Sigmoid colon (tissue), 7 donors: ENCODE results near the gene HECTD1. TPM values are rescaled to one million over a fixed set of nuclear protein-coding genes. Genes with fewer than 3 reads are reported as not detected.

Experiments
- DNase-seq: peaks from one replicate; pipeline ENCODE4 v3.0.0-alpha.2; 2019
- H3K27ac ChIP-seq, 4 donors: fragments of 200-600 bp; sonication (generic); one replicate each; pipeline ENCODE4 v1.5.1; 2016 to 2019; ENCODE audit warnings: mild to moderate bottlenecking in 1 of 4
- H3K27me3 ChIP-seq, 3 donors: fragments of 200-600 bp; sonication (generic); one replicate each; pipeline ENCODE4 v1.5.1; 2019; ENCODE audit warnings: mild to moderate bottlenecking in 1 of 3
- H3K36me3 ChIP-seq, 4 donors: fragments of 200-600 bp; sonication (generic); one replicate each; pipeline ENCODE4 v1.5.1; 2016 to 2019
- H3K4me1 ChIP-seq, 4 donors: fragments of 200-600 bp; sonication (generic); one replicate each; pipeline ENCODE4 v1.5.1; 2017 to 2019
- H3K4me3 ChIP-seq, 4 donors: fragments of 200-600 bp; sonication (generic); one replicate each; pipeline ENCODE4 v1.5.1; 2017 to 2019; ENCODE audit warnings: mild to moderate bottlenecking in 2 of 4, moderate library complexity in 1 of 4
- H3K9me3 ChIP-seq, 4 donors: fragments of 200-600 bp in 3 of 4; sonication (generic) in 3 of 4; one replicate each; pipeline versions ENCODE4 v1.5.1 to v1.6.1; 2013 to 2019
- CTCF ChIP-seq, 4 experiments: fragments of 450-650 bp in 3 of 4; fragments of 200-600 bp in 1 of 4; IDR thresholded peaks; one replicate each; pipeline ENCODE4 v1.5.1; 2016 to 2019; ENCODE audit warnings: antibody characterized with exemption in 4 of 4, mild to moderate bottlenecking in 3 of 4, moderate library complexity in 2 of 4
- EP300 ChIP-seq, 4 donors: sonication (generic); formaldehyde crosslinking; IDR thresholded peaks; one replicate each; pipeline ENCODE4 v1.6.1; 2017; ENCODE audit warnings: antibody characterized with exemption in 4 of 4
- POLR2A ChIP-seq, 2 donors: fragments of 450-650 bp; IDR thresholded peaks; one replicate each; pipeline ENCODE4 v1.6.1; 2016; ENCODE audit warnings: antibody characterized with exemption in 2 of 2, mild to moderate bottlenecking in 2 of 2, moderate library complexity in 2 of 2
- POLR2AphosphoS5 ChIP-seq, 4 donors: sonication (generic); formaldehyde crosslinking; IDR thresholded peaks; one replicate each; pipeline ENCODE4 v1.6.1; 2017; ENCODE audit warnings: antibody characterized with exemption in 4 of 4
- WGBS, 2 donors: extraction: QIAGEN DNeasy Blood & Tissue Kit; methylation state at CpG; one replicate each; pipeline ENCODE4 v1.1.7; 2013; 5-methylcytosine and 5-hydroxymethylcytosine counted together
- intact Hi-C: fragments of 100-400 bp; cut with DNase I; formaldehyde crosslinking; loops from one replicate; pipeline ENCODE4 v1.15.1; 2023
- polyA plus RNA-seq, 3 donors: library from polyadenylated mRNA; stranded (reverse); fragments of 200-250 nt; gene quantifications; one replicate each; pipeline ENCODE4 v1.2.3, GENCODE V29; 2013
- total RNA-seq, 4 donors: library from RNA; depleted of rRNA; stranded (reverse); fragments of >200 nt; gene quantifications; one replicate each; pipeline ENCODE4 v1.1.0, GENCODE V29; 2016
- donor health status: healthy with polysubstance abuse.
- donor health status: Bipolar disorder and iron deficiency.
- donor health status: healthy.

The HECTD1 gene
- total and polyA plus RNA-seq, 7 donors: 30.0 to 186 (median 152) TPM

- Histone ChIP-seq H3K27ac (no peak overlapping the region), H3K4me1 (peaks cover 0 to 31% (median 21%) of the 10 kb centered on the region in 4 donors), H3K36me3 (peaks cover 0 to 29% (median 0%) of the 10 kb centered on the region in 4 donors), H3K9me3 (no peaks in the 10 kb centered on the region), H3K4me3 (no peak overlapping the region), H3K27me3 (no peaks in the 10 kb centered on the region)
- no peak for DNase-seq
- intact Hi-C loops: loop anchor here (10.0 kb wide), 2 partner anchors 91 to 121 kb away; no protein-coding TSS in a partner anchor
- no peak for TF ChIP-seq POLR2AphosphoS5 (IDR thresholded peaks at IDR 0.05)
- TF ChIP-seq CTCF (IDR thresholded peaks at IDR 0.05): no peak
- TF ChIP-seq POLR2A (IDR thresholded peaks at IDR 0.05): no peak
- TF ChIP-seq EP300 (IDR thresholded peaks at IDR 0.05): no peak
- 96 to 97% methylated on average over 3 of the region's 3 CpGs for WGBS, 2 donors
Measured at GRCh38 chr14:31203414-31203742, 4.2 kb downstream of the HECTD1 start.

GRCh38 chr14:31201111-31201510, 6.5 kb downstream of the HECTD1 start:
- no peak for TF ChIP-seq CTCF (IDR thresholded peaks at IDR 0.05)
- TF ChIP-seq POLR2A (IDR thresholded peaks at IDR 0.05): no peak
- TF ChIP-seq EP300 (IDR thresholded peaks at IDR 0.05): no peak
- no peak for TF ChIP-seq POLR2AphosphoS5 (IDR thresholded peaks at IDR 0.05)
- intact Hi-C loops: loop anchor here (10.0 kb wide), 2 partner anchors 94 to 124 kb away; no protein-coding TSS in a partner anchor
- Histone ChIP-seq H3K9me3 (no peaks in the 10 kb centered on the region), H3K27ac (no peak overlapping the region), H3K27me3 (no peaks in the 10 kb centered on the region), H3K4me3 (no peak overlapping the region), H3K36me3 (peaks cover 0 to 29% (median 0%) of the 10 kb centered on the region in 4 donors), H3K4me1 (peaks cover 0 to 50% (median 28%) of the 10 kb centered on the region in 4 donors)
- WGBS, 2 donors: 73 to 81% methylated on average over 1 of the region's 1 CpG
- DNase-seq: no peak

- Histone ChIP-seq H3K9me3 (no peaks in the 10 kb centered on the region), H3K27me3 (no peaks in the 10 kb centered on the region), H3K36me3 (peaks cover 0 to 29% (median 0%) of the 10 kb centered on the region in 4 donors), H3K4me3 (no peak overlapping the region), H3K27ac (no peak overlapping the region), H3K4me1 (peaks cover 0 to 55% (median 31%) of the 10 kb centered on the region in 4 donors)
- intact Hi-C loops: loop anchor here (10.0 kb wide), 2 partner anchors 94 to 124 kb away; no protein-coding TSS in a partner anchor
- WGBS, 2 donors: 75 to 97% methylated on average over 1 of the region's 1 CpG
- TF ChIP-seq POLR2A (IDR thresholded peaks at IDR 0.05) (no peak), POLR2AphosphoS5 (IDR thresholded peaks at IDR 0.05) (no peak), CTCF (IDR thresholded peaks at IDR 0.05) (no peak), EP300 (IDR thresholded peaks at IDR 0.05) (no peak)
- no peak for DNase-seq
Measured at GRCh38 chr14:31200702-31200990, 6.9 kb downstream of the HECTD1 start.

- no peak for DNase-seq
- H3K27ac ChIP-seq: no peak overlapping the region
- no peak overlapping the region for H3K4me3 ChIP-seq
- intact Hi-C loops: no loop called here
- no peak for TF ChIP-seq EP300 (IDR thresholded peaks at IDR 0.05)
- no peak for TF ChIP-seq CTCF (IDR thresholded peaks at IDR 0.05)
- no peak for TF ChIP-seq POLR2AphosphoS5 (IDR thresholded peaks at IDR 0.05)
- no peak for TF ChIP-seq POLR2A (IDR thresholded peaks at IDR 0.05)
- H3K9me3 ChIP-seq: no peaks in the 10 kb centered on the region
- H3K36me3 ChIP-seq: peaks cover 0 to 16% (median 0%) of the 10 kb centered on the region in 4 donors
- no peaks in the 10 kb centered on the region for H3K27me3 ChIP-seq
- peaks cover 0 to 69% (median 37%) of the 10 kb centered on the region in 4 donors for H3K4me1 ChIP-seq
- 89 to 94% methylated on average over 1 of the region's 1 CpG for WGBS, 2 donors
Measured at GRCh38 chr14:31197671-31198070, 9.9 kb downstream of the HECTD1 start.
